ENCODE results near the gene ZNF133.
"Not testable (repeated sequence)": the region's sequence is repeated elsewhere in the genome, so short reads cannot be mapped to it uniquely, and the experiment has no call there.

DNA sequence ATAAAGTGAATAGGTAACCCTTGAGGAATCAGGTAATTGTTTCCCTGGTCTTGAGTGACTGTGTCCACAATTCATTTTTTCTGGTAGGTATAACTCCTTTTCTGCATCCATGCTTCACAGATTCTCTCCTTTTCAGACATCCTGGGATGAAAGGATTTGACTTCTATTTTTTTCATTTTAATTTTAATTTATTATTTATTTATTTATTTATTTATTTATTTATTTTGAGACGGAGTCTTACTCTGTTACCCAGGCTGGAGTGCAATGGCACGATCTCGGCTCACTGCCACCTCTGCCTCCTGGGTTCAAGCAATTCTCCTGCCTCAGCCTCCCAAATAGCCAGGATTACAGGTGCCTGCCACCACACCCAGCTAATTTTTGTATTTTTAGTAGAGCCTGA lies 61.4 kb downstream of the ZNF133 start:
- TF ChIP-seq, protein P1, sequence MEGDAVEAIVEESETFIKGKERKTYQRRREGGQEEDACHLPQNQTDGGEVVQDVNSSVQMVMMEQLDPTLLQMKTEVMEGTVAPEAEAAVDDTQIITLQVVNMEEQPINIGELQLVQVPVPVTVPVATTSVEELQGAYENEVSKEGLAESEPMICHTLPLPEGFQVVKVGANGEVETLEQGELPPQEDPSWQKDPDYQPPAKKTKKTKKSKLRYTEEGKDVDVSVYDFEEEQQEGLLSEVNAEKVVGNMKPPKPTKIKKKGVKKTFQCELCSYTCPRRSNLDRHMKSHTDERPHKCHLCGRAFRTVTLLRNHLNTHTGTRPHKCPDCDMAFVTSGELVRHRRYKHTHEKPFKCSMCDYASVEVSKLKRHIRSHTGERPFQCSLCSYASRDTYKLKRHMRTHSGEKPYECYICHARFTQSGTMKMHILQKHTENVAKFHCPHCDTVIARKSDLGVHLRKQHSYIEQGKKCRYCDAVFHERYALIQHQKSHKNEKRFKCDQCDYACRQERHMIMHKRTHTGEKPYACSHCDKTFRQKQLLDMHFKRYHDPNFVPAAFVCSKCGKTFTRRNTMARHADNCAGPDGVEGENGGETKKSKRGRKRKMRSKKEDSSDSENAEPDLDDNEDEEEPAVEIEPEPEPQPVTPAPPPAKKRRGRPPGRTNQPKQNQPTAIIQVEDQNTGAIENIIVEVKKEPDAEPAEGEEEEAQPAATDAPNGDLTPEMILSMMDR (IDR thresholded peaks at IDR 0.05) = not testable (repeated sequence)
- not testable (repeated sequence) for TF ChIP-seq POLR2A (IDR thresholded peaks at IDR 0.05)

Measured in heart left ventricle (tissue), 13 donors.